NCI-H1694 (cell line): ENCODE results near the gene IL6.
"Not testable (repeated sequence)": the region's sequence is repeated elsewhere in the genome, so short reads cannot be mapped to it uniquely, and the experiment has no call there.

ENCODE experiments used
- DNase-seq: peaks from one replicate; lab custom pipeline; 2025; lab: John Stamatoyannopoulos, UW

The IL6 gene

DNA sequence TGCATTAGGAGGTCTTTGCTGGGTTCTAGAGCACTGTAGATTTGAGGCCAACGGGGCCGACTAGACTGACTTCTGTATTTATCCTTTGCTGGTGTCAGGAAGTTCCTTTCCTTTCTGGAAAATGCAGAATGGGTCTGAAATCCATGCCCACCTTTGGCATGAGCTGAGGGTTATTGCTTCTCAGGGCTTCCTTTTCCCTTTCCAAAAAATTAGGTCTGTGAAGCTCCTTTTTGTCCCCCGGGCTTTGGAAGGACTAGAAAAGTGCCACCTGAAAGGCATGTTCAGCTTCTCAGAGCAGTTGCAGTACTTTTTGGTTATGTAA lies 675 bp downstream of the IL6 start:
- no peak for DNase-seq

DNA sequence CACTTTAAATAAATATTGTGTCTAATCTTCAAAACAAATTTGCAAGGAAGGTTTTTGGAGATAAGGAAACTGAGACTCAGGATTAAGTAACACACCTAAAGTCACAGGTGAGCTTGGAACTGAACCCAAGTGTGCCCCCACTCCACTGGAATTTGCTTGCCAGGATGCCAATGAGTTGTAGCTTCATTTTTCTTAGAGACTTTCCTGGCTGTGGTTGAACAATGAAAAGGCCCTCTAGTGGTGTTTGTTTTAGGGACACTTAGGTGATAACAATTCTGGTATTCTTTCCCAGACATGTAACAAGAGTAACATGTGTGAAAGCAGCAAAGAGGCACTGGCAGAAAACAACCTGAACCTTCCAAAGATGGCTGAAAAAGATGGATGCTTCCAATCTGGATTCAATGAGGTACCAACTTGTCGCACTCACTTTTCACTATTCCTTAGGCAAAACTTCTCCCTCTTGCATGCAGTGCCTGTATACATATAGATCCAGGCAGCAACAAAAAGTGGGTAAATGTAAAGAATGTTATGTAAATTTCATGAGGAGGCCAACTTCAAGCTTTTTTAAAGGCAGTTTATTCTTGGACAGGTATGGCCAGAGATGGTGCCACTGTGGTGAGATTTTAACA lies 1.5 kb downstream of the IL6 start:
- peak; percentile 6 for DNase-seq

DNA sequence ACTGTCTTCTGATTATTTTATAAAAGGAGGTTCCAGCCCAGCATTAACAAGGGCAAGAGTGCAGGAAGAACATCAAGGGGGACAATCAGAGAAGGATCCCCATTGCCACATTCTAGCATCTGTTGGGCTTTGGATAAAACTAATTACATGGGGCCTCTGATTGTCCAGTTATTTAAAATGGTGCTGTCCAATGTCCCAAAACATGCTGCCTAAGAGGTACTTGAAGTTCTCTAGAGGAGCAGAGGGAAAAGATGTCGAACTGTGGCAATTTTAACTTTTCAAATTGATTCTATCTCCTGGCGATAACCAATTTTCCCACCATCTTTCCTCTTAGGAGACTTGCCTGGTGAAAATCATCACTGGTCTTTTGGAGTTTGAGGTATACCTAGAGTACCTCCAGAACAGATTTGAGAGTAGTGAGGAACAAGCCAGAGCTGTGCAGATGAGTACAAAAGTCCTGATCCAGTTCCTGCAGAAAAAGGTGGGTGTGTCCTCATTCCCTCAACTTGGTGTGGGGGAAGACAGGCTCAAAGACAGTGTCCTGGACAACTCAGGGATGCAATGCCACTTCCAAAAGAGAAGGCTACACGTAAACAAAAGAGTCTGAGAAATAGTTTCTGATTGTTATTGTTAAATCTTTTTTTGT lies 2.3 kb downstream of the IL6 start:
- DNase-seq, result no peak

DNA sequence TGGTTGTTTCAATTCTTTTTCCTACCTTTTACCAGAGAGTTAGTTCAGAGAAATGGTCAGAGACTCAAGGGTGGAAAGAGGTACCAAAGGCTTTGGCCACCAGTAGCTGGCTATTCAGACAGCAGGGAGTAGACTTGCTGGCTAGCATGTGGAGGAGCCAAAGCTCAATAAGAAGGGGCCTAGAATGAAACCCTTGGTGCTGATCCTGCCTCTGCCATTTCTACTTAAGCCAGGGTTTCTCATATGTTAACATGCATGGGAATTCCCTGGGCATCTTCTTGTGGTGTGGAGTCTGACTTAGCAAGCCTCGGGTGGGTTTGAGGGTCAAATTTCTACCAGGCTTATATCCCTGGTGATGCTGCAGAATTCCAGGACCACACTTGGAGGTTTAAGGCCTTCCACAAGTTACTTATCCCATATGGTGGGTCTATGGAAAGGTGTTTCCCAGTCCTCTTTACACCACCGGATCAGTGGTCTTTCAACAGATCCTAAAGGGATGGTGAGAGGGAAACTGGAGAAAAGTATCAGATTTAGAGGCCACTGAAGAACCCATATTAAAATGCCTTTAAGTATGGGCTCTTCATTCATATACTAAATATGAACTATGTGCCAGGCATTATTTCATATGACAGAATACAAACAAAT lies 3.2 kb downstream of the IL6 start:
- DNase-seq, result no peak

DNA sequence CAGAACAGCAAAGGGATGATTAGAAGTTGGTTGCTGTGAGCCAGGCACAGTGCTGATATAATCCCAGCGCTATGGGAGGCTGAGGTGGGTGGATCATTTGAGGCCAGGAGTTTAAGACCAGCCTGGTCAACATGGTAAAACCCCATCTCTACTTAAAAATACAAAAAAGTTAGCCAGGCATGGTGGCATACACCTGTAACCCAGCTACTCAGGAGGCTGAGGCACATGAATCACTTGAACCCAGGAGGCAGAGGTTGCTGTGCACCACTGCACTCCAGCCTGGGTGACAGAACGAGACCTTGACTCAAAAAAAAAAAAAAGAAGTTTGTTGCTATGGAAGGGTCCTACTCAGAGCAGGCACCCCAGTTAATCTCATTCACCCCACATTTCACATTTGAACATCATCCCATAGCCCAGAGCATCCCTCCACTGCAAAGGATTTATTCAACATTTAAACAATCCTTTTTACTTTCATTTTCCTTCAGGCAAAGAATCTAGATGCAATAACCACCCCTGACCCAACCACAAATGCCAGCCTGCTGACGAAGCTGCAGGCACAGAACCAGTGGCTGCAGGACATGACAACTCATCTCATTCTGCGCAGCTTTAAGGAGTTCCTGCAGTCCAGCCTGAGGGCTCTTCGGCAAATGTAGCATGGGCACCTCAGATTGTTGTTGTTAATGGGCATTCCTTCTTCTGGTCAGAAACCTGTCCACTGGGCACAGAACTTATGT lies 4.1 kb downstream of the IL6 start:
- no peak for DNase-seq

DNA sequence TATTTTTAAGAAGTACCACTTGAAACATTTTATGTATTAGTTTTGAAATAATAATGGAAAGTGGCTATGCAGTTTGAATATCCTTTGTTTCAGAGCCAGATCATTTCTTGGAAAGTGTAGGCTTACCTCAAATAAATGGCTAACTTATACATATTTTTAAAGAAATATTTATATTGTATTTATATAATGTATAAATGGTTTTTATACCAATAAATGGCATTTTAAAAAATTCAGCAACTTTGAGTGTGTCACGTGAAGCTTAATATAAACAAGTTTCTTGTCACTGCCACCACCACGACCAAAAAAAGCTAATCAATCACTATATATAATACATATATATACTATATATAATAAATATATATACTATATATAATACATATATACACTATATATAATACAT lies 4.8 kb downstream of the IL6 start:
- no peak for DNase-seq

DNA sequence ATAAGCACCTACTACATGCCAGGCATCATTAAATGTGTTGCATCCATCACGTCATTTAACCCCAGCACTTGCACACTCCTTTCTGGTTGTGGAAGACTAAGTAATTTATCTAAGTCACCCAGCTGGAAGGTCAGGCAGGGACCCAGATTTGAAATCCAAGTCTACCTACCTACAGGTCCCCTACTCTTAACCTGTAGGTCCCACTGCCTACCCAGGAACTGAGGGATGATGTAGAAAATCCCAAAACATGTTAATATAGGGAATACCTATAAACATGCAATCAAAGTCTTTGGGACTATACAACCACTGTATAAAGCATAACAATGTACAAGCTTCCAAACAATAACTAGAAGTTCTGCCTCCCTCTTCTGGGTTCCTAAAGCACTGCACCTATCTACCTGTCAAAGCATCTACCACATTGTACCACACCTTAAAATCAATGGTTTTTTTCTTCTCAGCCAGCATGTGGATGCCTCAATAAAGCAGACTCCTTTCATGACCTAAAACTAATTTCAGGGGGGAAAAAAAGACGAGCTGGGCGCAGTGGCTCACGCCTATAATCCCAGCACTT lies 5.6 kb downstream of the IL6 start:
- no peak for DNase-seq

DNA sequence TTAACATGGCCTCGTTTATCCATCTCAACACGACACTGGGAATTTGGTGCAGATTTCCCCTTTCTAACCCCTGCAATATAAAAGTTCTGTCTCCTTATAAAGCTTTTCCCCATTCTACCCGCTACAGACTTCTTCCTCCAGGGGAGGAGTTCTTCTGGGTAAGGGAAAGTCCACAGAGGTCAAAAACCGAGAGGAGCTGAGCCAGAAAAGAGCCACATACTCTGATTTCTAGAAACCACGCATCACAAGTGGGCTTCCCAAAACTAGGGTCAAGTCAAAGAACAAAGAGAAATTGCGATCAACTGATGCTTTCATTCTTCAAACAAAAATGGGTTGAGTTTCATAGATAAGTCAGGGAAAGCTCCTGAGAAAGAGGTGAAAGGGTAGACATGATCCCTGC lies 6.8 kb downstream of the IL6 start:
- no peak for DNase-seq

DNA sequence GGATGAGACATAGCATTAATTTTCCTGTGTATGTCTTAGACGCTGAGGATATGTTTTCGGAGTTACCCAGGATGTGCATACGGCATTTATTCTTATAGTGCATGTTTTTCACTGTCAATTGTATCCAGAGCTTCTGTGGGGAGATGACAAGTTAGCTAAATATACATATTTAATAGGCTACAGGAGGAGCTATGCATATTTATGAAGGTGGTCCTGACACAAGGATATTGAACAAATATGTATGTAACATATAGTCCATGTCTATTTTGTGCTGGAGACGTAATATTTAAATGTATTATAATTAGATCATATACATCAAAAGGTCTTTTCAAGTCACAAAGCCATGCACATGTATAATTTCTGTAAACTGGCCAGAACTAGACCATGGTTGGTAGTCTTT lies 16.0 kb downstream of the IL6 start:
- DNase-seq, result no peak

DNA sequence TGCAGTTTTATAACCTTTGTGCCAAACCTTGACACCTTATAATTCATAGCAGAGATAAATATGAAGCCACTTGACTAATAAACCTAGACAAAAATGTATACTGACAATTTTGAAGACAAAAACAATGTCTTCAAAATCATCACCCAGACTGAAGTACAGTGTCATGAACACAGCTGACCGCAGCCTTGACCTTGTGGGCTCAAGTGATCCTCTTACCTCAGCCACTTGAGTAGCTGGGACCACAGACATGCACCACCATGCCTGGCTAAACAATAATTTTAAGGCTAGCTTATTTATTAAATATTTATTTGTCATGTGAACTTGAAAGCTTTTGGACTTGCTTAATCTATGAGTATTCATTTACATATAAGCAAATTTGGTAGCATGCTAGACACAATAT lies 24.3 kb downstream of the IL6 start:
- no peak for DNase-seq

DNA sequence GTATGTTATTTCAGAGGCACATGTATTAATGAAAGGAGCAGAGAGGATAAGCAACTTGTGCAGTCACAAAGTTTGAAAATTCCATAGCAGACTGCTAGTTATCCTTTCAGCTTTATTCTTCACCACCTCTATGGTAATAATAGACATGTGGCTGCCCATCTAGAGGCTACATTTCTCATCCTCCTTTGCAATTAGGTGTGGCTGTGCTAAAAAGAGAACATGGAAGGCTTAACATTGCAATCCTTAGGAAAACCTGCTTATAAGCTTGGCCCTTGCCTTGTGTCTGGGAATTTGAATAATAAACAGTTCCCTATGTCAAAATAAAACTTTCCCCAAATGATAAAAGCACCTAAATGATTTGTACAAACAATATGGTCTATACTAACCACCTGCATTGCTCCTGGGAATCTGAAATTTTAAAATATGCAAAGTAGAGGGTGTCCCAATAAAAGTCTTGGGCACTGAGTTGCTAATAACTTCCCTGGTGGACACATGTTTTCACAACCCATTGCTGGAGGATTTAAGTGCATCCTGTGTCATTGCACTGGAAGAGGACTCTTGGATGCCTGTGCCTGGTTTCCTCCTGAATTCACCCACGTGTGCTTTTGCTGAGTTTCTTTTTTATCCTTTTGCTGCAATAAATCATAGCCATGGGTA lies 30.5 kb downstream of the IL6 start:
- DNase-seq, result no peak

DNA sequence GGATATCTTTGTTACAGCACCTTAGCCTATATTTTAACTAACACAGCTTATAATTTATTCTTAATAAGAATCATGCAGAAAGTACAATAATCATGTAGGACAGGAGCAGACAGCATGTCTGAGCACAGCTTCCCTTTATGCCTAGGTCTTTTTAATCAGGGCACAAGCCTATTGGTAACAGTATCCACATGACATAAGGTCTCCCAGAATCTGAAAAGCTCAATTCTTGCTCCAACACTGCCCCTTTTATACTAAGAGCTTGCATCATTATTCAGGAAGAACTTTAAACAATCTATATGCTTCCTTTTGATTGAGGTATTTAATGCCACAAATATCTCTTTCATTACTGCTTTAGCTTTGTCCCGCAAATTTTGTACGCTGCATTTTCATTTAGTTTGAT lies 31.6 kb downstream of the IL6 start:
- DNase-seq, result no peak

DNA sequence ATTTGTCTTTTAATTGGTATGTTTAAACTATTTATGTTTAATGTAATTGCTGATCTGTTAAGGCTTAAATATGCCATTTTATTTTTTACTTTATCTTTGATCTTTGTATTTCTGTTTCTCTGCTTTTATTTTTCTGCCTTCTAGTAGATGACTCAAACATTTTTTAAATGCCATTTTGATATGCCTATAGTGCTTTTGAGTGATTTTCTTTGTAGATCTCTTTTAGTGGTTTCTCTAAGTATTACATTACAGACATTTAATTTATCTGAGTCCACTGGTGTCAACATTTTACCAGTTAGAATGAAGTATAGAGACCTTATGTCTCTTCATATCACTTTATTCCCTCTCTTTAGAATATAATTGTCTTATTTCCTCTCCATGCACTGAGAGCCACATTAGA lies 32.7 kb downstream of the IL6 start:
- no peak for DNase-seq

DNA sequence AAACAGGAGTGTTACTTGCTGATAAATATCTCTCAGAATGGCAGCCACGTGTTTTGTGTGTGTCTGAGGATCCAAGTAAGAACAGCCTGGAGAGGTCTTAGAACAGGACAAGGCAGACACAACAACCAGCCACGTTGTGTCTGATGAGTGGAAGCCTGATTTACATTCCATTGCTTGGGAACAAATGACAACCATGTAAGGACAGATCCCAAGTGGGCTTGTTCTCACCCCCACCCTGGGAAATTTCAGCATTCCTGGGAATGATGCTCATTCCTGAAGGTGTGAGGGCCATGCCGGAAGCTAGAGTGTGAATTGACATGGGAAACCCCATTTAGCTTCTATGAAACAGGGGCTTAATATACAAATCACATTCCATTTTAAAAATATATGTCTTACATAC lies 35.9 kb downstream of the IL6 start:
- DNase-seq, result no peak

DNA sequence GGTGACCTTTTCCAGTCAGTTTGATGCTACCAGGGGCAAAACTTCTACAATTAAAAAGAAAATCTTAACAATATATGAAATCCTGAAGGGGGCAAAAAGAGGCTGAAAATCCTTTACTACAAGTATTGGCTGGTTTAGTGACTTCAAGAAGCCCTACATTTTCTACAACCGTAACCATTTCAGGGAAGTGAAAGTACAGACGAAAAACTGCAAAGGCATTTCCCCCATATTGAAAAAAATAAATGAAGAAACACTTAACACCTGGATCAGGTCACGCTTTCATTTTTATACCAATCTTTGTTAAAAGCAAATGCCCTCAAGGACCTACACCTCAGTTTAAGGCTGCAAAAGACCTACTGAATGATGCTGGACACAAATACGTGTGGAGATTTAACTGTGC lies 38.6 kb downstream of the IL6 start:
- no peak for DNase-seq

DNA sequence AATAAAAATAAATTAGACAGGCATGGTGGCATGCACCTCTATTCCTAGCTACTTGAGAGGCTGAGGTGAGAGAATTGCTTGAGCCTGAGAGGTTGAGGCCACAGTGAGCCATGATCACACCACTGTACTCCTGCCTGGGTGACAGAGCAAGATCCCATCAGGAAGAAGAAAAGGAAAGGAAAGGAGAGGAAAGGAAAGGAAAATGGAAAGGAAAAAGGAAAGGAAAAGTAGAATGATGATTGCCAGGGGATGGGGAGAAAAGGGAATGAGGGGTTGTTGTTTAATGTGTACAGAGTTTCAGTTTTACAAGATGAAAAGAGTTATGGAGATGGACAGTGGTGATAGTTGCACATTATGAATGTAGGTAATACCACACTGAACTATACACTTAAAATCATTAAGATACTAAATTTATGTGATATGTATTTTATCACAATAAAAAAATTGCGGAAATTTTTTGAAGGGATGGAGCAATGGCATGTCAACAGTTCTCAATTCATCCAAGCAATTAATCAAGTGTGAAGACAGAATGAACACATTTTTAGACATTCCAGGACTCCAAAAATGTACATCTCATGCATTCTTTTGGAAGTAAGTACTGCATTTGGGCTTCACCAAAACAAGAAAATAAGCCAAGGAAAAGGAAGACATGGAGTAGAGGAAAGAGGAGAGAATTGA lies 44.3 kb downstream of the IL6 start:
- no peak for DNase-seq

DNA sequence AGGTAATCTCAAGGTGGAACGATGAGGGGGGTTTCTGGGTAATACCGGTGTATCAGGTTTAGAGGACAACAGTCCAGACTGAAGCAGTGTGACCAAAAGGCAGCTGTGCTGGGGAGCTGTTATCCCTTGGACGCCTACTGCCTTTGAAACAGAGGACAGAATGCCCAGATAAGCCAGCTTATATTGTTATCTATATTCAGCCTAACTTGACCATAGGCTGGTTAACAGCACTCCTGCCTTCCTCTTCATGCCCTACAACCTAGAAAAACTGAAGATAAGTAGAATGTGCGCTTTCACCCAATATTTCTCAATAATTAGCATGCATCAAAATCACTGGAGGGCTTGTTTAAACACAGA lies 44.9 kb downstream of the IL6 start:
- no peak for DNase-seq

DNA sequence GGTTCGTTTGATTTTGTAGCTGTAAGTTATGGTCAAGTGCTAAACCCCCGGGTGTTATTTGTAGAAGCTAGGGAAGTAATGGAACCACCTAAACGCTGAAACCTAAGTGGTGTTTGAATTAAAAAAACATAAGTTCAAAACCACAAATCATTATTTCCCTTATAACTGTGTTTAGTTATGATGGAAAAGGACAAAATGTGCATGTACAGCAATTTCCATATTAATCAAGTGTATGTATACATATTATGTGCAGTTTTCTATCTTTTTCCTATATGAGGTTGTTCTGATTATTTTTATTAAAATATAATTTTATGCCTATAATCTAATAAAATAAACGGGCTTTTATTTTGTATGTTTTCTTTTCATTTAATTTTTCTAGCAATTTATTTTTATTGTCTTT lies 45.9 kb downstream of the IL6 start:
- DNase-seq, result no peak

DNA sequence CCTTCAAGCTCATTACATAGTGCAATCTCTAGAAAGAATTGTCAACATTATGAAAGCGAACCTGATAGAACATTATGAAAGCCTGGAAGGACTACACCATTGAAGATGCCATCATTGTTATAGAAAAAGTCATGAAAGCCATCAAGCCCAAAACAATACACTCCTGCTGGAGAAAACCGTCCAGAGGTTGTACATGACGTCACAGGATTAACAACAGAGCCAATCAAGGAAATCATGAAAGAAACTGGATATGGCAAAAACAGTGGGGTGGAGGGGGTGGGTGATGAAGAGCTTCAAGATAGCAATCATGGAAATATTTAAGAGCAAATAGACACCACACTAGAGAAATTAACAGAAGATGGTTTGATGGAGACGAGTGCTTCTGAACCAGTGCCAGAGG lies 50.0 kb downstream of the IL6 start:
- DNase-seq, result no peak

DNA sequence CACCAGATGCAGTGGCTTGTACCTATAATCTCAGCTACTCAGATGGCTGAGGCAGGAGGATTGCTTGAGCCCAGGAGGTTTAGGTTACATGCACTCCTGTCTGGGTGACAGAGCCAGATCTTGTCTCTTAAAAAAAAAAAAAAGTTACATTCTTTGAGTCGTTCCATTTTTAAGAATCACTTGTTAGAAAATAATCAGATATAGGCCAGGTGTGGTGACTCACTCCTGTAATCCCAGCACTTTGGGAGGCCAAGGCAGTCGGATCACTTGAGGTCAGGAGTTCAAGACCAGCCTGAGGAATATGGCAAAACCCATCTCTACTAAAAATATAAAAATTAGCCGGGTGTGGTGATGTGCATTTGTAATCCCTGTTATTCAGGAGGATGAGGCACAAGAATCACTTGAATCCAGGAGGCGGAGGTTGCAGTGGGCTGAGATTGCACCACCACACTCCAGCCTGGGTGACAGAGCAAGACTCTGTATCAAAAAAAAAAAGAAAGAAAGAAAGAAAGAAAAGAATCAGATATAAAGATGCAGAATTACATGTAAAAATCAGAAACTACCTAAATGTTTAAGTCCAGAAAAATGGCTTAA lies 52.8 kb downstream of the IL6 start:
- DNase-seq, result not testable (repeated sequence)

DNA sequence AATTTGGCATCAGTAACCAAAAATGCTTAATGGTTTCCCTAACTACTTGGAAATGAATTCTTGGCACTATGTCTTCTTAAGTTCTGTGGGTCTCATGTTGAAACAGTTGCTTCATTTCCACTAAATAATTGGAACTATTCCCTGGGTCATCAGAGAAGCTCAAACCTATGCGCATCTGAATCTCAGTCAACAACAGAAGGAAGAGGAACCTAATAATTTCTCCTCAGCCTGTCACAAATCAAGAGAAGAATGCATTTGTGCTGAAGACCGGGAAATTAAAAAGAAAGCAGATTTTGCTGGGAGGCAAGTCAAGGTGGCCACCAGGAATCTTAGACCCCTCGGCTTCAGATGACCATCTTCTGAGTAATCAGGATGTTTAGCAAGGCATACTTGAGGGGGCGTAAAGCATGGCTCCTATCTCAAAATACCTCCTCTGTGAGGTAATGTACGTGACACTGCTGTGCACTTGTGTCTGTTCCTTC lies 54.3 kb downstream of the IL6 start:
- no peak for DNase-seq
